Panc1 (cell line): ENCODE data around the gene HDAC11.

Experiments
- CTCF ChIP-seq: fragments of 450-650 bp; IDR thresholded peaks from 2 replicates; pipeline ENCODE4 v1.5.1; 2017; ENCODE audit warnings: mild to moderate bottlenecking
- POLR2AphosphoS5 ChIP-seq: IDR thresholded peaks from 2 replicates; pipeline ENCODE4 v1.6.1; 2012; ENCODE audit warnings: mild to moderate bottlenecking, low read depth, low read length, moderate library complexity
- TCF7L2 ChIP-seq: IDR thresholded peaks from 2 replicates; pipeline ENCODE4 v1.6.1; 2011; ENCODE audit warnings: mild to moderate bottlenecking, low read depth, low read length, inconsistent platforms

- no peak for TF ChIP-seq CTCF
- TF ChIP-seq POLR2AphosphoS5: no peak
- no peak for TF ChIP-seq TCF7L2
Observed at GRCh38 chr3:13462125-13462629, 17.9 kb upstream of the HDAC11 start.
